Activated naive CD8-positive, alpha-beta T cell treated with anti-CD3 and anti-CD28 coated beads, Interleukin-2, amount 10 ng/mL, durations not matched to agents 7 days and 5 days (primary cell): ENCODE measurements around the gene RNF220. TPM values are rescaled to one million over a fixed set of nuclear protein-coding genes. Genes with fewer than 3 reads are reported as not detected.

Experiments
- ATAC-seq: fragments of 150-1000 bp; cut with Tn5 transposase; one replicate; pipeline ENCODE4 v1.10.0; 2021; ENCODE audit warnings: low read depth, moderate library complexity
- POLR2A ChIA-PET: fragments of 350-600 bp; sonication (Branson Sonifier 250); formaldehyde crosslinking; loops from one replicate; lab custom pipeline; 2021; ENCODE audit warnings: antibody characterized with exemption; lab: Charles Lee
- DNase-seq: peaks from one replicate; pipeline ENCODE4 v3.0.0; 2021
- H3K27ac Mint-ChIP-seq: one replicate; pipeline ENCODE4 v1.8.0; 2022; ENCODE audit warnings: mild to moderate bottlenecking, mixed read lengths
- H3K27me3 Mint-ChIP-seq: one replicate; pipeline ENCODE4 v1.8.0; 2022; ENCODE audit warnings: mild to moderate bottlenecking, moderate library complexity, mixed read lengths
- H3K36me3 Mint-ChIP-seq: one replicate; pipeline ENCODE4 v1.8.0; 2021; ENCODE audit warnings: mild to moderate bottlenecking, mixed read lengths
- H3K4me1 Mint-ChIP-seq: one replicate; pipeline ENCODE4 v1.8.0; 2021; ENCODE audit warnings: mixed read lengths
- H3K4me3 Mint-ChIP-seq: one replicate; pipeline ENCODE4 v1.8.0; 2022; ENCODE audit warnings: mild to moderate bottlenecking, moderate library complexity, mixed read lengths
- H3K9me3 Mint-ChIP-seq: one replicate; pipeline ENCODE4 v1.8.0; 2021; ENCODE audit warnings: mixed read lengths
- total RNA-seq, 2 experiments: library from RNA; stranded (reverse); gene quantifications; one replicate each; pipeline ENCODE4 v1.2.3, GENCODE V29; 2021

Gene RNF220
- total RNA-seq, 2 experiments from 2014 or later = 91.3 to 94.4 TPM

DNA sequence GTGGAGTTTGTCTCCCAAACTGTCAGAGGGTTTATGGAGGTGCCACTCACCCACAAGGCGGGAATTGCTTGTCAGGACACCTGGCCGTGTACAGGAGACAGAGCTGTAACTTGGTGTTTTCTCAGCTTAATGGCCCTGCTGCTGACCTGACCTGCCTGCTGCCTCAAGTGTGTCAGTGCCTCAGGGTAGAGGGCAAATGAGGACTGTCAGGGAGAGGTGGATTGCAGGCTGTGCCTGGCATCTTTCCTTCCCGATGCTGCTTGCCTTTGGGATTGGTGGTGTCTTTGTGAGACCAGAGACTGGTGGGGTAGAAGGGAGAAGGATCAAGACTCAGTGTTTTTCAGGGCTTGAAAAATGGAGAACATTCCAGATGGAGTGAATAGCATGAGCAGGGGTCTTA is 237.9 kb downstream of the RNF220 start:
- H3K27me3 Mint-ChIP-seq = no peaks in the 10 kb centered on the region
- ATAC-seq (no peak), DNase-seq (no peak)
- H3K4me3 Mint-ChIP-seq = no peak overlapping the region
- H3K9me3 Mint-ChIP-seq = no peaks in the 10 kb centered on the region
- H3K4me1 Mint-ChIP-seq = no peaks in the 10 kb centered on the region
- peaks cover 5% of the 10 kb centered on the region for H3K36me3 Mint-ChIP-seq
- POLR2A ChIA-PET = interaction anchor here (3.1 kb wide), 1 partner anchor 11 kb away, joined by 18 read pairs; no protein-coding TSS in a partner anchor
- no peak overlapping the region for H3K27ac Mint-ChIP-seq

- Mint-ChIP-seq H3K27ac (no peak overlapping the region), H3K9me3 (no peaks in the 10 kb centered on the region), H3K36me3 (peaks cover 5% of the 10 kb centered on the region), H3K4me3 (no peak overlapping the region), H3K4me1 (no peaks in the 10 kb centered on the region), H3K27me3 (no peaks in the 10 kb centered on the region)
- POLR2A ChIA-PET = interaction anchor here (3.1 kb wide), 1 partner anchor 12 kb away, joined by 18 read pairs; no protein-coding TSS in a partner anchor
- DNase-seq (no peak), ATAC-seq (no peak)
Measured at GRCh38 chr1:44643721-44644334, 238.8 kb downstream of the RNF220 start.

DNA sequence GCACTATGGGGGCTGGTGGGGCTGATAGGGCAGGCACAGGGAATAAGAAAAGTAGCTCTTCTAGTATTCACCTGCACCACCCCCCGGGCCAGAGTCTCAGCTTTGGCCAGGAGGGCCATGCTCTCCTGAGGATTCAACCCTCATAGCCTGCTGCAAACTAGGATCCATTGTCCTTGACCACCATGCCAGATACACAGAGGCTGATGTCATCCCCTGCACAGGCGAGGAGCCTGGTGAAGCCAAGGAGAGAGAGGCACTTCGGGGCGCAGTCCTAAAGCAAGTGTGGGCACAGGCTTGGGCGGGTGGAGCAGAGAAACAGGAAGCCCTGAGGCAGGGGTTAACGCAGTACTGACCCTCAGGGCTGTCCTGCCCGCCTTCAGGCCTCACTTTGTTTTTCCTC is 239.8 kb downstream of the RNF220 start:
- peak overlapping the region; percentile 67 for H3K27ac Mint-ChIP-seq
- DNase-seq (no peak), ATAC-seq (no peak)
- H3K36me3 Mint-ChIP-seq = peaks cover 5% of the 10 kb centered on the region
- H3K4me3 Mint-ChIP-seq = no peak overlapping the region
- POLR2A ChIA-PET = no interaction called here
- no peaks in the 10 kb centered on the region for H3K27me3 Mint-ChIP-seq
- H3K4me1 Mint-ChIP-seq = peaks cover 2% of the 10 kb centered on the region
- no peaks in the 10 kb centered on the region for H3K9me3 Mint-ChIP-seq

DNA sequence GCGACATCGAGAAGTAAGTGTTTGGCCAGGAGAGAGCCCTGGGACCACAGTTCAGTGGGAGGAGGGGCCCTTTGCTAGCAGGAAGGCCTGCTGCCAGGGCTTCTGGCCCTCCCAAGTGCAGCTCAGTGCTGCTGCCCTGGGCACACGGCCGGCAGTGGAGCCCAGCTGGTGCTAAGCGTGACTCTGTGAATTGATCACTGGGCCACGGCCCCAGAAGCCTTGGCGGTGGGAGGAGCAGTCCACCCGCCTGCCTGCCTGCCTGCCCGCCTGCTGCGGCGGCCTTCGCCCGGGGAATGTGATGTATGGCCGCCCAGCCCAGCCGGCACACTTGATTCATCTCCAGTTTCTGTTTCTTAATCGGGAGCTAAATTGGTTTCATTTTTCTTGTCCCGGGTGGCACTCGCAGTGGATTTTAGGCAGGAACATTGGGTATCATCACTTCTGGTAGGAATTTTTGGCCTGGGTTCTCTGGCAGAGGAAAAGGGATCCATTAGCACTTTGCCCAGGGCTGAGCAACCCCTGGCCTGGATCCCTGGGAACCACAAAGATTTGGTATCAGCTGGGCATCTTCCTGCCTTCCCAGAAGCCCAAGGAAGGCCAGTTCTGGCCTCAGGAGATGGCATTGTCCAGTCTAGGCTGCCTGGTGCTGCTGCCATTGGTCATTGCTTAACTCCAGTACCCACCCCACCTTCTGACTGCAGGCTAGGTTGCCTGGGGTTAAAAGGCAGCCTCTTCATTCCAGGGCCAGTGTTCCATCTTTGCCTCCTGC is 240.6 kb downstream of the RNF220 start:
- DNase-seq (no peak), ATAC-seq (no peak)
- H3K4me3 Mint-ChIP-seq = no peak overlapping the region
- H3K9me3 Mint-ChIP-seq = no peaks in the 10 kb centered on the region
- H3K4me1 Mint-ChIP-seq = peaks cover 2% of the 10 kb centered on the region
- POLR2A ChIA-PET = no interaction called here
- H3K36me3 Mint-ChIP-seq = peaks cover 5% of the 10 kb centered on the region
- no peaks in the 10 kb centered on the region for H3K27me3 Mint-ChIP-seq
- no peak overlapping the region for H3K27ac Mint-ChIP-seq

DNA sequence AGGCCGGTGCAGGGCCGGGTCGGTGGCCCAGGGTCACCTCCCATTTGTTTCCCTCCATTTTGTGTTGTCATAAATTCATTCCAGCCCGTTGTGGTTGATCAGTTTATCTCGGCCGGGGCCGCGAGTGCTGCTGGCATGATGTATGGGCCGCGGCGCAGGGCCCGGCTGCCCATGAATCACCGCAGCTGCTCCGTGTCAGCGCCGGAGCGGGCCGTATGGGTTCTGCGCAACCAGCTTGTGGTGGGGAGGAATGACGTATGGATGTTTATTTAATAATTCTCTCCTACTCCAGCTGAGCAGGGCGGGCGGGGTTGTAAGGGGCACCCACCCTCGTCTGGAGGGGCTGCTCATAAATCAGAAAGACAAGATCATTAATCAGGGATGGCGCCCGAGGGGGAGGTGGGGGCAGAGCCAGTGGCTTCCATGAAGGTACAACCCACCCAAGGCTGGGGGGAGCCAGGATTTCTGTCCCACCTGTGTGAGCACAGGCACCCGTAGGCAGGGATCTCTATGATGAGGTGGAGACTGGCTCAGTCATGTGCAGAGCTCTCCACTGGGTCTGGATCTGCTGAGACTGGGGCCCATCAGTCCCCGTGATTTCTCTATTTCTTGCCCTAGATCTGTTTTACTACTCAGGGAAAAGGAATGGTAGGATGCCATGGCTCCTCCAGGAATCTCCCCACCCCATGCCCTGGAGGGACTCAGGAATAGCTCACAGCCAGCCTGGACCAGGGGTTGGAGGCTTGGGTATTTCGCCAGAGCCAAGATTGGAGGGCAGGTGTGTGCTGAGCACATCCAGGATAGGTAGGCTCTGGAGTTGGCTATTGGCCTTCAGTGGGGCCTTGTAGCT is 241.4 kb downstream of the RNF220 start:
- no peak for DNase-seq
- Mint-ChIP-seq H3K9me3 (no peaks in the 10 kb centered on the region), H3K4me3 (no peak overlapping the region), H3K4me1 (peaks cover 2% of the 10 kb centered on the region), H3K36me3 (peaks cover 5% of the 10 kb centered on the region), H3K27ac (no peak overlapping the region), H3K27me3 (no peaks in the 10 kb centered on the region)
- no peak for ATAC-seq
- POLR2A ChIA-PET = interaction anchor here (1.0 kb wide), 1 partner anchor 15 kb away, joined by 4 read pairs; no protein-coding TSS in a partner anchor

DNA sequence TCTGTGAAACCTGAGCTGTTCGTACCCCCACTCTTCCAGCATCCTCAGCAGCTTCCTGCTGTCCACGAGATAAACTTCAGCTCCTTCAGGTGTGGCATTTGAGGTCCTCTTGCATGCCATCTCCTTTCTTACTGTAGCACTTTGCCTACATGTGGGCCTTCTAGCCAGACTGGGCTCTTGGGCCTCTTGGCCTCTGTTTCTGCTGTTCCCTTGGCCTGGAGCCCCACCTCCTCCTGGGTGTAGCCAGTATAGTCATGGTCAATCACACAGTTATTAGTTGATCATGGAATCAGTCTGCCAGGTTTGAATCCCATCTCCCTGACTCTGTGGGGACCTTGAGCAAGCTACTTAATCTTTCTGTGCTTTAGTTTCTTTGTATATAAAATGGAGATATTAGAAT is 242.8 kb downstream of the RNF220 start:
- H3K27me3 Mint-ChIP-seq = no peaks in the 10 kb centered on the region
- H3K9me3 Mint-ChIP-seq = no peaks in the 10 kb centered on the region
- H3K4me1 Mint-ChIP-seq = peaks cover 2% of the 10 kb centered on the region
- ATAC-seq (no peak), DNase-seq (no peak)
- peaks cover 5% of the 10 kb centered on the region for H3K36me3 Mint-ChIP-seq
- H3K27ac Mint-ChIP-seq = no peak overlapping the region
- POLR2A ChIA-PET = interaction anchor here (1.0 kb wide), 1 partner anchor 17 kb away, joined by 4 read pairs; no protein-coding TSS in a partner anchor
- no peak overlapping the region for H3K4me3 Mint-ChIP-seq

- peaks cover 4% of the 10 kb centered on the region for H3K36me3 Mint-ChIP-seq
- no peak for DNase-seq
- peak overlapping the region; percentile 30 for H3K27ac Mint-ChIP-seq
Measured at GRCh38 chr1:44648529-44649250, 243.6 kb downstream of the RNF220 start.

DNA sequence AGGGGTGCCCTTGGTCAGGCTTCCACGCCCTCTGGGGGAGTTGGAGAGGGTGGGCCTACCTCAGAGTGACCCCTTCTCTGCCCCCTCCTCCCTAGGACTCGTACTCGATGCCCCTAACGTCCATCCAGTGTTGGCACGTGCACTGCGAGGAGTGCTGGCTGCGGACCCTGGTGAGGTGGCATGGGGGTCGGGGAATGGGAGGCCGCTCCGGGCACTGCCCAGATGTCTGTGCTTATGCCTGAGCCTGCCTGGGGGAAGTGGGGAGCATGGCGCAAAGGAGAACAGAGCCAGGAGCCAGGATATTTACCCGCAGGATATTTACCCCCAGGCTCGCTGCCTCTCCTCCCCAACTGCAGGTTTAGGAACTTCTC is 244.7 kb downstream of the RNF220 start:
- POLR2A ChIA-PET = no interaction called here
- H3K4me1 Mint-ChIP-seq = peaks cover 2% of the 10 kb centered on the region
- DNase-seq = no peak

More at GRCh38 chr1:44648529-44649250, 243.6 kb downstream of the RNF220 start:
- H3K27me3 Mint-ChIP-seq = no peaks in the 10 kb centered on the region
- no peaks in the 10 kb centered on the region for H3K9me3 Mint-ChIP-seq
- H3K4me1 Mint-ChIP-seq = peaks cover 2% of the 10 kb centered on the region
- no peak for ATAC-seq
- POLR2A ChIA-PET = no interaction called here
- no peak overlapping the region for H3K4me3 Mint-ChIP-seq

DNA sequence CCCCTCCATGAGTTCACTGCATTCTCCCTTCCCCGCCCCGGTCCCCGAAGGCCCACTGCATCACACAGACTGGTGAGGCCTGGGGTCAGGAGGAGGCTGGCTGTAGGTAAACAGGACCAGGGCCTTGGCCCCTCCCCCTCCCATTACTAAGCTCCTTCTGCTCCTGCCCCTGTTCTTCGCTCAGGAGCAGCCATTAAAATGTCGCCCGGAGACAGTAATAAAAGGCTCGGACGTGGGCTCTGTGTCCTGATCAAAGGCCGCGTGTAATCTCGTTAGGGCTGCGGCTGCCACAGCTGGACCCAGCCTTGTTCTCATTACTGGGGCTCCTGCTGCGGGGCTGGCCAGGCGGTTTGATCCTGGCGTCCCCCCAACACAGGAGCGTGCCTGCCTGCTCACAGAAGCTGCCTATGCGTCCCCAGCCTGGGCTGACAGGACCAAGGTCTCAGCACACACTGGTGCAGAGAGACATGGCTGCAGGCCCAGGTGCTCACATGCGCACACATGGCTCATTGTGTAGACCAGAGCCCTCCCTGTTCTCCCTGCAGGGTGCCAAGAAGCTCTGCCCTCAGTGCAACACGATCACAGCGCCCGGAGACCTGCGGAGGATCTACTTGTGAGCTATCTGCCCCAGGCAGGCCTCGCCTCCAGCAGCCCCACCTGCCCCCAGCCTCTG is 245.2 kb downstream of the RNF220 start:
- H3K4me3 Mint-ChIP-seq = no peak overlapping the region
- no peak for ATAC-seq
- peaks cover 2% of the 10 kb centered on the region for H3K36me3 Mint-ChIP-seq
- H3K27ac Mint-ChIP-seq = no peak overlapping the region
- POLR2A ChIA-PET = interaction anchor here (2.4 kb wide), 1 partner anchor 71 kb away, joined by 8 read pairs; no protein-coding TSS in a partner anchor
- no peaks in the 10 kb centered on the region for H3K9me3 Mint-ChIP-seq
- peaks cover 2% of the 10 kb centered on the region for H3K4me1 Mint-ChIP-seq
- no peak for DNase-seq
- H3K27me3 Mint-ChIP-seq = no peaks in the 10 kb centered on the region

More for the DNA sequence above, 244.7 kb downstream of the RNF220 start:
- Mint-ChIP-seq H3K27ac (no peak overlapping the region), H3K27me3 (no peaks in the 10 kb centered on the region), H3K4me3 (no peak overlapping the region), H3K36me3 (peaks cover 4% of the 10 kb centered on the region), H3K9me3 (no peaks in the 10 kb centered on the region)
- no peak for ATAC-seq

DNA sequence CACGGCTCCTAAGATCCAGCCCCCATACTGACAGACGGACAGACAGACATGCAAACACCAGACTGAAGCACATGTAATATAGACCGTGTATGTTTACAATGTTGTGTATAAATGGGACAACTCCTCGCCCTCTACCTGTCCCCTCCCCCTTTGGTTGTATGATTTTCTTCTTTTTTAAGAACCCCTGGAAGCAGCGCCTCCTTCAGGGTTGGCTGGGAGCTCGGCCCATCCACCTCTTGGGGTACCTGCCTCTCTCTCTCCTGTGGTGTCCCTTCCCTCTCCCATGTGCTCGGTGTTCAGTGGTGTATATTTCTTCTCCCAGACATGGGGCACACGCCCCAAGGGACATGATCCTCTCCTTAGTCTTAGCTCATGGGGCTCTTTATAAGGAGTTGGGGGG is 246.0 kb downstream of the RNF220 start:
- Mint-ChIP-seq H3K36me3 (peaks cover 2% of the 10 kb centered on the region), H3K4me1 (peaks cover 2% of the 10 kb centered on the region), H3K4me3 (no peak overlapping the region), H3K27me3 (no peaks in the 10 kb centered on the region), H3K27ac (no peak overlapping the region), H3K9me3 (no peaks in the 10 kb centered on the region)
- DNase-seq (no peak), ATAC-seq (no peak)
- POLR2A ChIA-PET = interaction anchor here (2.4 kb wide), 1 partner anchor 71 kb away, joined by 8 read pairs; no protein-coding TSS in a partner anchor

- H3K4me1 Mint-ChIP-seq = peaks cover 2% of the 10 kb centered on the region
- H3K9me3 Mint-ChIP-seq = no peaks in the 10 kb centered on the region
- peaks cover 2% of the 10 kb centered on the region for H3K36me3 Mint-ChIP-seq
- POLR2A ChIA-PET = interaction anchor here (1.4 to 2.4 kb wide), 4 partner anchors 18 to 81 kb away, joined by 5 to 14 read pairs (median 6); no protein-coding TSS in a partner anchor
- H3K27me3 Mint-ChIP-seq = no peaks in the 10 kb centered on the region
- peak overlapping the region; percentile 67 for H3K27ac Mint-ChIP-seq
- H3K4me3 Mint-ChIP-seq = no peak overlapping the region
- DNase-seq (peak; percentile 82), ATAC-seq (peak; percentile 73)
Measured at GRCh38 chr1:44652445-44653106, 247.5 kb downstream of the RNF220 start.
